H1 (cell line): ENCODE results near the gene BPIFB3. TPM values are rescaled to one million over a fixed set of nuclear protein-coding genes. Genes with fewer than 3 reads are reported as not detected.

ENCODE experiments used
- GABPA ChIP-seq: IDR thresholded peaks from 2 replicates; pipeline ENCODE4 v1.6.1; 2011; ENCODE audit warnings: mild to moderate bottlenecking, low read length, moderate library complexity, borderline replicate concordance; ENCODE audit not compliant: insufficient read depth
- polyA plus RNA-seq, 7 experiments: library from polyadenylated mRNA; depleted of rRNA in 3 of 7; stranded (reverse) in 5 of 7; unstranded in 2 of 7; fragments of >200 nt in 5 of 7; fragments of 200-250 nt in 2 of 7; gene quantifications; 1 replicate in 5 of 7; 2 replicates in 1 of 7; 4 replicates in 1 of 7; pipeline versions ENCODE4 v1.2.1 to v1.2.3, GENCODE V29; 2011 to 2013; ENCODE audit warnings: missing spikeins in 2 of 7, mixed read lengths in 2 of 7
- total RNA-seq: library from RNA; stranded (reverse); fragmentation: NEBNext Ultra II Directional; extraction: Animal tissue kit (Norgen Biotek cat#: 25700); gene quantifications from 2 replicates; pipeline ENCODE4 v1.2.1, GENCODE V29; 2021
- TF ChIP-seq, protein P1 (sequence below): IDR thresholded peaks from 2 replicates; pipeline ENCODE4 v1.6.1; 2012; ENCODE audit warnings: inconsistent platforms

Gene BPIFB3
- total and polyA plus RNA-seq, 2 of the 8 experiments (the other 6 are each of a cell fraction or from before 2014, with no cell fraction given), result not detected

DNA sequence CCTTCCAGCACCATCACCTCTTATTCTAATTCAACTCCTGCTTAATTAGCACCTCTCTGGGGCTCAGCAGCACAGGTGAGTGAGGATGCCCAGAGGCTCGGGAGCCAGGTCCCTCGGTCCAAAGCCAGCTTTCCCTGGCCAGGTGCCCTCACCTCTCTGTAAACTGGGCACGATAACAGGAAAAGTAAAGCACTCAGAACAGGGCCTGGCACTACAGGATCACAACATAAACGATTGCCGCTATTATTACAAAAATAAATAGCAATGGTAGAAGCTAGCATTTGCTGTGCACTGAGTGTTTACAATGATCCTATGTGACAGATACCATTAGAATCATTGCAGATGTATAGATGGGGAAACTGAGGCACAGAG, 43.6 kb upstream of the BPIFB3 start (continued):
- TF ChIP-seq GABPA, result no peak
- TF ChIP-seq, protein P1, sequence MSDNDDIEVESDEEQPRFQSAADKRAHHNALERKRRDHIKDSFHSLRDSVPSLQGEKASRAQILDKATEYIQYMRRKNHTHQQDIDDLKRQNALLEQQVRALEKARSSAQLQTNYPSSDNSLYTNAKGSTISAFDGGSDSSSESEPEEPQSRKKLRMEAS, result no peak
- TF ChIP-seq, all 59 proteins: peak for 0
